ENCODE results near the gene B4GALT5.

DNA sequence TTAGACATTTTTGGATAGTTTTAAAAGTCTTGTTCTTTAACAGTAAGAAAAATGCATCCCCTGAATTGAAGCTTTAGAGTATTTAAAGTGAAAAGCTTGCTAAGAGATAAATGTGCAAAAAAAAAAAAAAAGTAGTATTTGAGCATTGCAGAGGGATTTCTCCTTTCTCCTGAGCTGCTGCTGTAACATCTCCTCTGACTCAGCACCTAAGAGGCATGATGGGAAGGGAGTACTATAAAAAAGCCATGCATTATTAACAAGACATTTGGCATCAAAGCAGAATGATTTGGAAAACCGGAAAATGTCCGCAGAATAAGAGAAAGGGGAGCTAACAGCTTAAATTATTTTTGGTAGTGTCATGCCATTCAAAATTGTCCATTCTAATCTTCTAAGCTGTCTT lies 27.9 kb downstream of the B4GALT5 start:
- TF ChIP-seq CREM (CRISPR knock-in tag; IDR thresholded peaks at IDR 0.05) (no peak), ZNF121 (CRISPR knock-in tag; IDR thresholded peaks at IDR 0.05) (no peak), NR1H2 (CRISPR knock-in tag; IDR thresholded peaks at IDR 0.05) (no peak), JUN (CRISPR knock-in tag; IDR thresholded peaks at IDR 0.05) (no peak), NFATC4 (CRISPR knock-in tag; IDR thresholded peaks at IDR 0.05) (no peak)
